Activated naive CD8-positive, alpha-beta T cell treated with anti-CD3 and anti-CD28 coated beads, Interleukin-2, amount 50 U/mL, for 24 hours (primary cell): ENCODE measurements around the gene SH3BP1.
A peak's percentile ranks its signal among the peaks of the same experiment; 100 is the strongest.

Experiments used
- ATAC-seq: fragments of 150-1000 bp; cut with Tn5 transposase; one replicate; pipeline ENCODE4 v1.10.0; 2021
- DNase-seq: peaks from one replicate; pipeline ENCODE4 v3.0.0; 2021
- H3K27ac Mint-ChIP-seq: one replicate; pipeline ENCODE4 v1.8.0; 2021; ENCODE audit warnings: mild to moderate bottlenecking, mixed read lengths
- H3K27me3 Mint-ChIP-seq: one replicate; pipeline ENCODE4 v1.8.0; 2021; ENCODE audit warnings: mixed read lengths
- H3K36me3 Mint-ChIP-seq: one replicate; pipeline ENCODE4 v1.8.0; 2021; ENCODE audit warnings: low read depth, mixed read lengths
- H3K4me1 Mint-ChIP-seq: one replicate; pipeline ENCODE4 v1.8.0; 2021; ENCODE audit warnings: mixed read lengths
- H3K4me3 Mint-ChIP-seq: one replicate; pipeline ENCODE4 v1.8.0; 2021; ENCODE audit warnings: mild to moderate bottlenecking, moderate library complexity, mixed read lengths
- H3K9me3 Mint-ChIP-seq: one replicate; pipeline ENCODE4 v1.8.0; 2021; ENCODE audit warnings: mixed read lengths

SH3BP1 gene

DNA sequence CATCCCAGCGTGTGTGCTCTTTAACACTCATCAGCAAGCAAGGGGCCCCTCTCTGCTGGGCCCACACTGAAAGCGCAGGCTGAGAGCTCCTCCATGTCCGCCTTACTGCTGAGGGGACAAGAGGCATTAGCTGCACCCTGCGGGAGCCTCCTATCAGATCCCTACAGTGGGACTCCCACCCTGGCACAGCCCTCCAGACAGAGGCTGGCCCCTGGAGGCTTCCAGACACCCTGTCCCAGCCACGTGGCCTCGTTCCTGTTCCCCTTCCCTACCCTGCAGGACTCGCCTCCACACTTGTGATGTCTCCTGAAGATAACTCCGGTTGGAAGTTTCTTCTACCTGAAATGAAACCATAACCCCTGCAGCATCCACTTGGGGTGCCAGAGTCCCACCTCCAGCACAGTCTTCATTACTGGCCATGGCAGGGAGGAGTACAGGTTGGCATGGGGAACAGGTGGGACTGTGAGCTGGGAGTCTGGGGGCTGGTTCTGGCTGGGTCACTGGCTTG is 5.0 kb upstream of the SH3BP1 start:
- Mint-ChIP-seq H3K27ac (peak overlapping the region; percentile 86), H3K4me1 (peaks cover 75% of the 10 kb centered on the region), H3K36me3 (peaks cover 2% of the 10 kb centered on the region), H3K4me3 (peak overlapping the region; percentile 73), H3K9me3 (no peaks in the 10 kb centered on the region), H3K27me3 (no peaks in the 10 kb centered on the region)
- ATAC-seq (no peak), DNase-seq (no peak)

GRCh38 chr22:37635157-37635556 is 4.3 kb upstream of the SH3BP1 start:
- no peaks in the 10 kb centered on the region for H3K9me3 Mint-ChIP-seq
- H3K36me3 Mint-ChIP-seq, result peaks cover 2% of the 10 kb centered on the region
- H3K27ac Mint-ChIP-seq, result peak overlapping the region; percentile 86
- ATAC-seq (no peak), DNase-seq (no peak)
- no peaks in the 10 kb centered on the region for H3K27me3 Mint-ChIP-seq
- H3K4me3 Mint-ChIP-seq, result no peak overlapping the region
- peaks cover 75% of the 10 kb centered on the region for H3K4me1 Mint-ChIP-seq

GRCh38 chr22:37636186-37636948 is 3.1 kb upstream of the SH3BP1 start:
- H3K36me3 Mint-ChIP-seq, result peaks cover 4% of the 10 kb centered on the region
- no peak overlapping the region for H3K4me3 Mint-ChIP-seq
- ATAC-seq, result no peak

GRCh38 chr22:37636949-37637273 is 2.6 kb upstream of the SH3BP1 start:
- Mint-ChIP-seq H3K9me3 (no peaks in the 10 kb centered on the region), H3K4me3 (no peak overlapping the region), H3K4me1 (peaks cover 78% of the 10 kb centered on the region), H3K27ac (peak overlapping the region; percentile 75), H3K27me3 (no peaks in the 10 kb centered on the region), H3K36me3 (peaks cover 3% of the 10 kb centered on the region)
- ATAC-seq, result no peak
- no peak for DNase-seq

More at GRCh38 chr22:37636186-37636948, 3.1 kb upstream of the SH3BP1 start:
- H3K27me3 Mint-ChIP-seq, result no peaks in the 10 kb centered on the region
- no peaks in the 10 kb centered on the region for H3K9me3 Mint-ChIP-seq
- H3K4me1 Mint-ChIP-seq, result peaks cover 80% of the 10 kb centered on the region
- H3K27ac Mint-ChIP-seq, result peak overlapping the region; percentile 75
- no peak for DNase-seq

DNA sequence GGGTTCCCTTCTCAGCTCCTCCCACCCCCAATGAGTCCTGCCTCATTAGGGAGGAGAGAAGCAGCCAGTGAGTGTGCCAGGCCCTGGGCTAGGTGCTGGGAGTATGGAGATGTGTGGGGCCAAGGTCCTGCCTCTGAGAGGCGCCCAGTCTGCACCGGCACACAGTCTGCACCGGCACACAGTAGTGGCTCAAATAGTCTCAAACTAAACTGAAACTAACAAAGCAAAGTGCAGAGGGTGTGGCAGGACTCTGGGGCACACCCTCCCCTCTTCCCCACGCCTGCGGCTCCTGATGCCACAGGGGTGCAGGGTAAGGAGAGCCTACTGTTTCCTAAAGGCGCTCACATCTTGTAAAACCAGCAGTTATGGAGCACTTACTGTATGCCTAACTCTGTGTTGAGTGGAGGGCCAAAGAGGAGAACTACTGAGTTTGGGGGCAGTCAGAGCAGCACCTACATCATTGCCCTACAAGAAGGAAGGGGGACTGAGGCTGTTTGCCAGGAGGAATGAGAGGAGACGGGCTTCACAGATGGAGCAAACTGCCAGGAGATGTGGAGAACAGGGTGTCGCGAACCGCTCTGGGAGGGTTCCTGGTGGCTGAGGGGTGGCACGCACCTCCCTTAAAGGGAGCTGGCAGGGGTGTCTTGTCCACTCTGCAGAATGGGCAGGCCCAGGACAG is 939 bp upstream of the SH3BP1 start:
- Mint-ChIP-seq H3K36me3 (peaks cover 6% of the 10 kb centered on the region), H3K27ac (peak overlapping the region; percentile 88), H3K9me3 (no peaks in the 10 kb centered on the region), H3K4me3 (peak overlapping the region; percentile 90), H3K4me1 (peaks cover 77% of the 10 kb centered on the region), H3K27me3 (no peaks in the 10 kb centered on the region)
- ATAC-seq (peak; percentile 17), DNase-seq (peak; percentile 50)

GRCh38 chr22:37639771-37640590 is 512 bp downstream of the SH3BP1 start:
- no peaks in the 10 kb centered on the region for H3K27me3 Mint-ChIP-seq
- peaks cover 64% of the 10 kb centered on the region for H3K4me1 Mint-ChIP-seq
- H3K9me3 Mint-ChIP-seq, result no peaks in the 10 kb centered on the region
- ATAC-seq (no peak), DNase-seq (no peak)
- H3K36me3 Mint-ChIP-seq, result peaks cover 11% of the 10 kb centered on the region
- peak overlapping the region; percentile 89 for H3K27ac Mint-ChIP-seq
- peak overlapping the region; percentile 90 for H3K4me3 Mint-ChIP-seq

GRCh38 chr22:37640591-37641560 is 1.4 kb downstream of the SH3BP1 start:
- Mint-ChIP-seq H3K27ac (peak overlapping the region; percentile 89), H3K36me3 (peaks cover 14% of the 10 kb centered on the region), H3K9me3 (no peaks in the 10 kb centered on the region), H3K4me1 (peaks cover 55% of the 10 kb centered on the region), H3K27me3 (no peaks in the 10 kb centered on the region), H3K4me3 (peak overlapping the region; percentile 90)
- DNase-seq, result no peak
- ATAC-seq, result no peak

- H3K4me3 Mint-ChIP-seq, result peak overlapping the region; percentile 90
- peak overlapping the region; percentile 33 for H3K27ac Mint-ChIP-seq
- H3K4me1 Mint-ChIP-seq, result peaks cover 48% of the 10 kb centered on the region
- DNase-seq (no peak), ATAC-seq (no peak)
- no peaks in the 10 kb centered on the region for H3K9me3 Mint-ChIP-seq
- H3K36me3 Mint-ChIP-seq, result peaks cover 18% of the 10 kb centered on the region
- H3K27me3 Mint-ChIP-seq, result no peaks in the 10 kb centered on the region
Observed at GRCh38 chr22:37641561-37641949, 2.1 kb downstream of the SH3BP1 start.

DNA sequence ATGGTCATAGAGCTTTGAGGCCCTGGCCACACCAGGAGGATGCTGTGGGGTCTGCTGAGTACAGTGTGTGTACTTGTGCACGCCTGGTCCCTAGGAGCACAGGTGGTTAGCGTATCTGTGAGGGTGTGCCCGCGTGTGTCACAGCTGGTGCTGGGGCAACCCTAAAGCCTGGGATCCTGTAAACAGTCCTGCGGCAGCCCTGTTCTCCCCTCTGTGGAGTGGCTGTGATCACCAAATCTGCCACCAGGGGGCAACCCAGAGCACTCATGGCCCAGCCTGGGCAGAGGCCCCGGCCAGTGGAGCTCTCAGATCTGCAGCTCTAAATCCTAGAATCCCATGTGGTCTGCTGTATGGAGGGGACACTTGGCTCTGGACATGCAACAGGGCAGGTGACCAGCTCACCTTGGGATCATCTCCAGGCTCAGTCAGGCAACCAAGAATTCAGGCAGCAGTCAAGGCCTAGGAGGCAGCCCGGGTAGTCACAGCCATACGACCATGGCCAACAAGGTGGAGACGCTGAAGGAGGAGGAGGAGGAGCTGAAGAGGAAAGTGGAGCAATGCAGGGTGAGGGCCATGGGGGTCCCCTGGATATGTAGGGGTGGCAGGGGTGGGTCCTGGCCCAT is 3.9 kb downstream of the SH3BP1 start:
- H3K36me3 Mint-ChIP-seq, result peaks cover 24% of the 10 kb centered on the region
- H3K4me3 Mint-ChIP-seq, result no peak overlapping the region
- no peaks in the 10 kb centered on the region for H3K9me3 Mint-ChIP-seq
- H3K4me1 Mint-ChIP-seq, result peaks cover 31% of the 10 kb centered on the region
- peak; percentile 93 for DNase-seq
- ATAC-seq, result peak; percentile 80
- peak overlapping the region; percentile 64 for H3K27ac Mint-ChIP-seq
- H3K27me3 Mint-ChIP-seq, result no peaks in the 10 kb centered on the region

DNA sequence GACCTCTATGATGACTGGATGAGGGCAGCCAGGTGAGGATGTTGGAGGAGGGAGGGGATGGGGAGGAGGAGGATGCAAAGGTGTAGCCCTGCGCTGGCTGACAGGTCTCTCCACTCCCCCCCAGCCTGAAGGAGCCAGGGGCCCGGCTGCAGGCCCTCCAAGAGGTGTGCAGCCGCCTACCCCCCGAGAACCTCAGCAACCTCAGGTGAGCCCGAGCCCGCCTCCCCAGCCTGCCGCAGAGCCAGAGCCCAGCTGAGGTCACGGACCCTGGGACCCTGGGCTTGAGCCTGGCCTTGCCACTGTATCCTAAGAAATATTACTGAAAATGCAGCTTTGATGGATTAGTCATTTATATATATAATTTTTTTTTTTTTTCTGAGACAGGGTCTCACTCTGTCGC is 7.8 kb downstream of the SH3BP1 start:
- Mint-ChIP-seq H3K9me3 (no peaks in the 10 kb centered on the region), H3K27me3 (no peaks in the 10 kb centered on the region), H3K27ac (no peak overlapping the region), H3K36me3 (peaks cover 39% of the 10 kb centered on the region), H3K4me3 (no peak overlapping the region), H3K4me1 (peaks cover 10% of the 10 kb centered on the region)
- DNase-seq (no peak), ATAC-seq (no peak)

- DNase-seq, result no peak
- Mint-ChIP-seq H3K4me3 (no peak overlapping the region), H3K27me3 (no peaks in the 10 kb centered on the region), H3K36me3 (peaks cover 43% of the 10 kb centered on the region), H3K9me3 (no peaks in the 10 kb centered on the region), H3K4me1 (peaks cover 7% of the 10 kb centered on the region), H3K27ac (no peak overlapping the region)
- ATAC-seq, result no peak
Observed at GRCh38 chr22:37647928-37648327, 8.5 kb downstream of the SH3BP1 start.

GRCh38 chr22:37650463-37651136 is 11.1 kb downstream of the SH3BP1 start:
- peaks cover 36% of the 10 kb centered on the region for H3K36me3 Mint-ChIP-seq
- no peaks in the 10 kb centered on the region for H3K27me3 Mint-ChIP-seq
- no peak overlapping the region for H3K27ac Mint-ChIP-seq

More at GRCh38 chr22:37650463-37651136, 11.1 kb downstream of the SH3BP1 start:
- Mint-ChIP-seq H3K4me1 (peaks cover 1% of the 10 kb centered on the region), H3K9me3 (no peaks in the 10 kb centered on the region), H3K4me3 (no peak overlapping the region)
- no peak for DNase-seq
- ATAC-seq, result no peak
